Hematopoietic multipotent progenitor cell treated with erythropoietin and hydrocortisone succinate and interleukin-3 and kit ligand, for 6 days (in vitro differentiated cells): Measurements from ENCODE around the gene MAML3.

Source experiments
- DNase-seq: peaks from one replicate; pipeline ENCODE4 v3.0.0-alpha.2; 2015

MAML3 gene

DNA sequence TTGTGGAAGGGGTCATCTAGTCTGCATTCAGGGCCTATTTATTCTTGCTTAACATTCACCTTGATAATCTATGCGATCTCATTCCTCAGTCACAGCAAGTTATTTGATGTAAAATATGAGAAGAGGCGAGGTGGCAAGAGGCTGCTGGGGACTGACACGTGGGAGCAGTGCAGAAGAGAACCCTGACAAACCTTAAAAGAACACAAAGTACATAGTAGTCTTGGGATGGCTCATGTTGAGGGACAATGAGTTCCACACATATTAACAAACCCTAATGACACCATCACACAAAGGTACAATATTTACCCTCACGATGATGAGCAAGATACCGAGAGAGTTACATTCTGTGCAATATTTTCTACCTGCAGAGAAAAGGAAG is 57.5 kb downstream of the MAML3 start:
- no peak for DNase-seq

GRCh38 chr4:140095694-140096482 is 58.1 kb downstream of the MAML3 start:
- peak; percentile 86 for DNase-seq

DNA sequence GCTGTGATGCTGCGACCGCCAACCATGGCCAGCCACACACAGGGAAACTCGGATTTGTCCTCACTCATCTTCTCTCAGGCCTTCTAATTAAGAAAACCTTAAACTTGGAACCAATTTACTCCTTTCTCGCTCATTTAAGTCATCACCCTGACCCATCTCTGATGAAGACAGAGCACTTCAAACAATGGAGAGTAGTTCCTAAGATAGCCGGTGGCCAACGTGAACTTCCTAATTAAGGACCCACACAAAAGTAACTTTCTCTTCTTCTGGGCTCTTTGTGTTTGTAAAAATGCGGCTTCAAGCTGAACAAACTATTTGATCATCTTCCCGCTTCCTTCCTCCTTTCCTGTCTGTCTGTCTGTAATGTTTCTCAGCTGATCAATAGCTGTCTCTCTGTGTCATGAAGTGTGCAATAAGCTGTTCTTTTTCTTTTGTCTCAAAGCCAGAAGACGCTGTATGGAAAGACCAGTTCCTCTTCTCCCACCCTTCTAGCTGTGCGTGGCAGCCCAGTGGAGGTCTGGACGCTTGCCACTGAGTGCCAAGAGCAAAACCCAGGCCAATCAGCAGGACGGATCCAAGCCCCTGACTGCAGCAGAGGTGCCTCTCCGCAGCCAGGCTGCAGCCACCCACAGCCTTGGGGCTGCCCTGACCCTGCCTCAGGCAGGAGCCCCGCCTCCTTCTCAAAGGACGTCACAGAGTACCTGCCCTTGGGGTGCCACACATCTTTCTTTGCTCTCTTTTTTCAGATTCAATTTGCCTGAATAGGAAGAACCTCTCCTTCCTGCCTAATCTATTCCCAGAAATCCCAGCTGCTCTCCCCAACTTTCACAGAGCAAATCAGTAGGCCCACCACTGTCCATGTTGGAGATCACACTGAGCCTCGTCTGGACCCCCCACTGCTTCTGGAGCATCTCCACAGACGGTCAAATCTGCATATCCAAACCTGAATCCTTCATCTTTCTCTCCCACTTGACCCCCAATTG is 59.3 kb downstream of the MAML3 start:
- peak; percentile 85 for DNase-seq

GRCh38 chr4:140092094-140092851 is 61.7 kb downstream of the MAML3 start:
- DNase-seq = peak; percentile 75

- no peak for DNase-seq
Measured at GRCh38 chr4:140091305-140091704, 62.7 kb downstream of the MAML3 start.

- no peak for DNase-seq
Measured at GRCh38 chr4:140090215-140090731, 63.7 kb downstream of the MAML3 start.

DNA sequence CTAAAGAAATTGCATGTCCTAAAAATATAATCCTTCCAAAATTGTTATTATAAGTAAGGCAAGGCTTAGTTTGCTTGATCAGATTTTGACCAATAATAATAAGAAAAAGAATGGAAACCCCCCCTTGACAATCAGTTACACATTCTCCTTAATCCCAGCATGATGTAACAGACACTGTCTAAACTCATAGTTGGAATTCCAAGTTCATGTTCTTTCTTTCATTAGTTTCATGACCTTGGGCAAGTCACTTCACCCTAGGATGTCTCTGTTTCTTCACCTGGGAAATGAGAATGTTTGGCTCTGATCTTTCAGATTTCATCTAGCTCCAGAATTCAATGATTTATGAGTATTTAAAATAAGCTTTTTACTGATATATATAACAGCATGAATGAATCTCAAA is 64.8 kb downstream of the MAML3 start:
- DNase-seq = no peak

DNA sequence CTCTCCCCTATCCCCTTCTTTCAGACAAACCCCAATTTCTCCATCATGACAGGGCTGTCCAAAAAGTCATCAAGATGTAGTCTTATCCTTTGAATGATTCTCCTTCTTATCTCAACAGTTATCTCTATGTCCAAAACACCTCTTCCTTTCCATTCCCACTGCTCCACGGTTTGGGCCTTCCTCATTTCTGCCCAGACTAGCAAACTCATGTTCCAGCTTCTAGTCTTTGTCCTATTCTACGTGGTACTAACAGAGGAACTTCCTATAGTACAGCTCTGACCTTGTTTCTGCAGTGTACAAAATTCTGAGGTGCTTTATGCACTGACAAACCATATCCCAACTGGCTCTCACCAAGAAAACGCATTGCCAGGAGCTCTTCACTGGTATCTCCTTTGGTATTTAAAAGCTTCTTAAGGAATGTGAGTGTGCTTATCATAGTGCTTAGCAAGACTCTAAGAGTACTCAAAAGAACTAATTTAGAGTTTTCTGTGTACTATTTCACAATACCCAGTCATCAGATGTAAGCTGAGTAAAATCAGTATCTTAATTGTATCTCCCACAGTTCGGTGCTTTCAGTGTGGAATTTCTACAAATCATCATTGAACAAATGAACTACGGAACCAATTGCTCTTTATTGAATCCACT is 65.5 kb downstream of the MAML3 start:
- DNase-seq = no peak

- DNase-seq = no peak
Measured at GRCh38 chr4:140085881-140086280, 68.1 kb downstream of the MAML3 start.

DNA sequence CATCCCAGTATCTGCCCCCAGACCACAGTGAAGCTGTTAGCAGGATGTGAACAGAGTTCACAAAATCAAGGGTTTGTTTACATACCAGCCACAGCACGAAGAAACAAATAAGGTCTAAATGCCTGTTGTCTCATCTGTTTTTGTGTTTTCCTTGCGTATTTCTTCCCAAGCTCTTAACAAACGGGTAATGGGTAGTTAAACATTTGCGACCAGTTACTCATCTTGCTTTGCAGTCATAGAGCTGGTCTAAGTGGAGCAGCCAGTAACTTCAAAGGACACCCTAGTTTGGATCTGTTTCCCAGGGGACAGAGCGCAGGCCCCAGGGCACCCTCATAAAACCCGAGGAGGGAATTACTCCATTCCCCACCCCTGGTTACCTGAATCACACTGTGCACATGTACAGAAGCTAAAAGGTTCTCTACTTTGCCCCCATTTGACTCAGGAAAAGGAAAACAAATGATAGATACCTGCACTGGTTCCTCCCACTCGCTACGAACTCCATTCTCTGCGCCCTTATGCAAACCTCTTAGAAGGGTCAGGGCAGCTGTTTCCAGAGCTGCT is 68.8 kb downstream of the MAML3 start:
- DNase-seq = no peak

GRCh38 chr4:140084385-140084784 is 69.6 kb downstream of the MAML3 start:
- DNase-seq = no peak

DNA sequence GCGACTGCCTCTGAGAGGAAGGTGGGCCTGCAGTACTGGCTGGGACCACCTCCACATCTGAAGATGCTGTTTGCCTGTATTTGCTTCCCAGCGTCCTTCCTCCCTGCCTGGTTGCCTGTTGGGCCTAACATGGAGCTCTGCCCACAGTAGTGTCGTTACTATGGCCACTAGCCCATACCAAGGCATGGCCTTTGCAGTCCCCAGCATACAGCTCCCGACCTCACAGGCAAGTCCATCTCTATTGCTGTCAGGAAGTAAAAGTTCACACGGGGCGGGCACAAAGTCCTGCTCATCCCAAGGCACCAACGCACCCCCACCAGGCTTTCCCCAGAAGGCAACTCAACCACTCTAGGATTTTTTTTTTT is 71.6 kb downstream of the MAML3 start:
- no peak for DNase-seq

GRCh38 chr4:140081641-140082390 is 72.2 kb downstream of the MAML3 start:
- DNase-seq = no peak

DNA sequence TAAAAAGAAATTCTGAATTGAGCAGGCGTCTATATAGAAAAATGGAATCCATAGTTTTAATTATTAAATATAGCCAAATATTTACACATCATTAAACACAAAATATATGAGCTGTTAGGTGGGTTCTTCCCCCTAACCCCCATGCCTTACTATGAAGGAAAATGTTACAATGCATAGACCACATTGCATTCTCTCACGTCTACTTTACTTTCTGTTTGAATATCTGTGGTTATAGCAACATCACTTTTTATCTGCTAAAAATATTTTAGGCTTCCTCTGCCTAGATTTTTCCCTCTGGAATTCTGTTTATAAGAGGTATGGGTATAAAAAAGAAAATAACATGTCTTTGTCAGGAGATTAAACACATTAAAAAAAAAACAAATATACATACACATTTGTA is 73.1 kb downstream of the MAML3 start:
- DNase-seq = no peak

DNA sequence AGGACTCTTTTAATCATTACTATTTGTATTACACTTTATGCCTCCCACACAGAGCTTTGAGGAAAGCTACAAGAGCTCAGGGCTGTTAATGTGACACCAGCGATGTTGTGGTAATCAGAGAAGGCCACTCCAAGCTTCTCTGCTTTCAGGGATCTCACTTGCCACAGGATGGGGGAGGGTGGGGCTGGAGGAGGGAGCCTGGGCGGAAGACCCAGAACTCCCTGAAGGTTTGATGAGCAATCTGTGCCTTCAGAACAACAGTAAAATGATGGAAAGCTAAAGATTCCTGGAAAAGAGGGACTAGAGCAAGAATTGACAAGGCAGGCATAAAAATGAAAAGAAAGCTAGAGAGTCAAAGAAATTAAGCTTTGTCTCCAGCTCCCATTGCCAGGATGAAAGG is 75.6 kb downstream of the MAML3 start:
- DNase-seq = no peak

- DNase-seq = no peak
Measured at GRCh38 chr4:140076307-140076706, 77.7 kb downstream of the MAML3 start.

DNA sequence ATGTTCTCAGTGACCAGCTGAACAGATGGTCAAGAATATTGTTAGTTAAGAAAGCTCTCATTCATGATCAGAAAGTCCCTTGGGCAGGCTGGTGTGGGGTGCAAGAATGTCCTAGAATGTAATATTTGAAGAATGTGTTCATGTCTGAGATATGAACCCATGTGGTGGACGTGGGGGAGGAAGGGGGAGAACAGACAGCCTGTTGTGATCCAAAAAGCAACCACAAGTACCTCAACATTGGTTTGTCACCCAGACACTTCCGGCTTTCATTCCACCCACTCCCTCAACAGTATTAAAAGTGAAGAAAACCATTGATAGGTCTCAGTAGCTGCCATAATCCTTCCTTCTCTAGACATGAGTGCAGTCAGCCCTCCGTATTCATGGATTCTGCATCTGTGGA is 82.2 kb downstream of the MAML3 start:
- peak; percentile 87 for DNase-seq

GRCh38 chr4:140070973-140071372 is 83.0 kb downstream of the MAML3 start:
- DNase-seq = no peak

DNA sequence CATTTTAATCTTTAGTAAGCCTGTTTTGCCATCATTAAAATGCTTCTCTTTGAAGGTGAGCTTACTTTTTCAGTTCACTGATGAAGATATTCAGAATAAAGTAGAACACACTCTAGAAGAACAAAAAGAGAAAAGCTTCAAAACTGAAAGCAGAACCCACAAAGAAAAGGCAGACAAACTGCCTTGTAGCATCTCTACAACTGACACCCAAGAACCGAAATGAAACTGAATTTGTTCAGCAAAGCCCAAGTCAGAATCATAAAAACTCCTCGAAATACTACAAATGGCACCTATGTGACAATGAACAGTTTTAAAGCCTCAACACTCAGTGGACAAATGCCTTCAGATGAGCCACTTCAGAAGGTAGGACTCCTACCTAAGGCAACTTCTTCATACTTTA is 83.6 kb downstream of the MAML3 start:
- DNase-seq = no peak

- DNase-seq = no peak
Measured at GRCh38 chr4:140069066-140069465, 84.9 kb downstream of the MAML3 start.

DNA sequence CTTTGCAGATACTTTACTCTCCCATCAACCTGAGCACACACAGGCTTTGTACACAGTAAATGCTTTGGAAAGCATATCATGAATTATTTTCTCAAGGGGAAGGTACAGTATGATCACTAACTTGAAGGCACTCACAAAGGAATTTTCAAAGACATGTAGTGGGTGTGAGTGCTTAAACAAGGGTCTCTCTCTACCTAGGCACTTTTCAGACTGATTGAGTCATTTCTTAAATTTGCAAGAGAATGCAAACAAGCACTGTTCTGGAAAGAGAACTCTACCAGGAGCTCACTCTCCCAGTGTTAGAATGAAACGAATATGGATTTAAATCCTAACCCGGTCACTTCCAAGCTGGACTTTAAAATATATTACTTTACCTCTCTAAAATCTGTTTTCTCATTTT is 85.7 kb downstream of the MAML3 start:
- DNase-seq = no peak
